ENCODE measurements around the gene AMN.

GRCh38 chr14:102878174-102878969 lies 44.1 kb upstream of the AMN start:
- TF ChIP-seq POLR2A (IDR thresholded peaks at IDR 0.05; ENCODE audit: low read depth, low read length) (0 out of 2 replicates have a peak, but pooled peaks have one; percentile 26), POLR2AphosphoS5 (IDR thresholded peaks at IDR 0.05; ENCODE audit: low read depth, low read length) (0 out of 2 replicates have a peak, but pooled peaks have one; percentile 21), TAF1 (IDR thresholded peaks at IDR 0.05; ENCODE audit: borderline replicate concordance, low read depth, low read length) (no peak)

Measured in GM12892 (cell line).